Nephron (organoid): Measurements from ENCODE around the gene MAP2K4.

Experiments
- H3K27ac Mint-ChIP-seq, 3 experiments: 2 replicates each; pipeline ENCODE4 v1.8.0; 2020; ENCODE audit warnings: mixed read lengths in 3 of 3, mild to moderate bottlenecking in 2 of 3, moderate library complexity in 1 of 3
- H3K27me3 Mint-ChIP-seq: 2 replicates; pipeline ENCODE4 v1.8.0; 2021; ENCODE audit warnings: low read depth, mild to moderate bottlenecking, moderate library complexity, mixed read lengths
- H3K36me3 Mint-ChIP-seq: 2 replicates; pipeline ENCODE4 v1.8.0; 2020; ENCODE audit warnings: low read depth, mixed read lengths
- H3K4me1 Mint-ChIP-seq: 2 replicates; pipeline ENCODE4 v1.8.0; 2020; ENCODE audit warnings: mixed read lengths
- H3K4me3 Mint-ChIP-seq, 3 experiments: 2 replicates each; pipeline ENCODE4 v1.8.0; 2020; ENCODE audit warnings: mild to moderate bottlenecking in 3 of 3, mixed read lengths in 3 of 3, moderate library complexity in 2 of 3
- H3K9me3 Mint-ChIP-seq: 2 replicates; pipeline ENCODE4 v1.8.0; 2020; ENCODE audit warnings: mixed read lengths
- CTCF ChIP-seq, 3 experiments: fragments of 200-600 bp; sonication (generic); IDR thresholded peaks; one replicate each; pipeline ENCODE4 v1.5.0; 2021; ENCODE audit warnings: antibody characterized with exemption in 3 of 3; ENCODE audit not compliant: unreplicated experiment in 3 of 3

The MAP2K4 gene

GRCh38 chr17:12122075-12122474 is 101.4 kb downstream of the MAP2K4 start:
- H3K27me3 Mint-ChIP-seq: no peaks in the 10 kb centered on the region
- H3K4me3 Mint-ChIP-seq: no peak overlapping the region
- H3K36me3 Mint-ChIP-seq: peaks cover 76% of the 10 kb centered on the region
- no peaks in the 10 kb centered on the region for H3K9me3 Mint-ChIP-seq
- H3K27ac Mint-ChIP-seq: no peak overlapping the region
- H3K4me1 Mint-ChIP-seq: no peaks in the 10 kb centered on the region
- TF ChIP-seq CTCF (IDR thresholded peaks at IDR 0.05; ENCODE audit: unreplicated experiment in 3 of 3): no peak

- Mint-ChIP-seq H3K27me3 (no peaks in the 10 kb centered on the region), H3K4me3 (no peak overlapping the region), H3K27ac (no peak overlapping the region), H3K9me3 (no peaks in the 10 kb centered on the region), H3K36me3 (peaks cover 85% of the 10 kb centered on the region), H3K4me1 (no peaks in the 10 kb centered on the region)
- no peak for TF ChIP-seq CTCF (IDR thresholded peaks at IDR 0.05; ENCODE audit: unreplicated experiment in 3 of 3)
Observed at GRCh38 chr17:12127177-12127576, 106.5 kb downstream of the MAP2K4 start.

DNA sequence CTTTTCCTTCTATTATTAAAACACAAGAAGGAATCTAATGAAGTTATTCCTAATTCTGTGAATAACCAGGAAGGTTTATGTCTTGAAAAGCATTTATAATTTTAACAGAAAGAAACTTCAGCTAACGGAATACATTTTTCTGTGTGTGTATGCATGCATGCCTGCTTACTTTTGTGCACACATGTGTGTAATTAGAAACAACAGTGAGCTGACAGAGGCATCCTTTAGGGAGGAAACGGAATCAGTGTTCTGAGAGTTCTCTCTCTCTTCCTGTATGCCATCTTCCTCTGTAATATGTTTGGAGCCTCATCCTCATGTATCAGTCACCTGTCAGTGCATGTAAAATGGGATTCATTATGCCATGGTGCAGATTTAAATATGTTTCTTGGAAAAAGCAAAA is 107.0 kb downstream of the MAP2K4 start:
- Mint-ChIP-seq H3K4me1 (no peaks in the 10 kb centered on the region), H3K27ac (no peak overlapping the region), H3K27me3 (no peaks in the 10 kb centered on the region), H3K36me3 (peaks cover 88% of the 10 kb centered on the region), H3K4me3 (no peak overlapping the region), H3K9me3 (no peaks in the 10 kb centered on the region)
- TF ChIP-seq CTCF (IDR thresholded peaks at IDR 0.05; ENCODE audit: unreplicated experiment in 3 of 3): no peak

DNA sequence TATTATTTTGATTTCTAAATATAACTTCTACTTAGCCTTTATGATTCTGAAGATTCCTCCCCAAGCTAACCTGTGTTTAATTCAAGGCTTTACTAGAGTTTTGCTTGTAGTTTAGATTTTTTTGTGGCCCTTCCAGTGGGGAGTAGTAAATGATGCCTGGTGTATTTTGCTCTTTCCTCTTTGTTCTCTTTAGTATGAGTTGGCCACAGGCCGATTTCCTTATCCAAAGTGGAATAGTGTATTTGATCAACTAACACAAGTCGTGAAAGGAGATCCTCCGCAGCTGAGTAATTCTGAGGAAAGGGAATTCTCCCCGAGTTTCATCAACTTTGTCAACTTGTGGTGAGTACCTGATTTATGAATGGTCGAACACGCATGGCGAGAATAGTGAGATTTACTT is 108.3 kb downstream of the MAP2K4 start:
- Mint-ChIP-seq H3K27me3 (no peaks in the 10 kb centered on the region), H3K36me3 (peaks cover 83% of the 10 kb centered on the region), H3K27ac (no peak overlapping the region), H3K4me3 (no peak overlapping the region), H3K9me3 (no peaks in the 10 kb centered on the region), H3K4me1 (no peaks in the 10 kb centered on the region)
- TF ChIP-seq CTCF (IDR thresholded peaks at IDR 0.05; ENCODE audit: unreplicated experiment in 3 of 3): no peak

DNA sequence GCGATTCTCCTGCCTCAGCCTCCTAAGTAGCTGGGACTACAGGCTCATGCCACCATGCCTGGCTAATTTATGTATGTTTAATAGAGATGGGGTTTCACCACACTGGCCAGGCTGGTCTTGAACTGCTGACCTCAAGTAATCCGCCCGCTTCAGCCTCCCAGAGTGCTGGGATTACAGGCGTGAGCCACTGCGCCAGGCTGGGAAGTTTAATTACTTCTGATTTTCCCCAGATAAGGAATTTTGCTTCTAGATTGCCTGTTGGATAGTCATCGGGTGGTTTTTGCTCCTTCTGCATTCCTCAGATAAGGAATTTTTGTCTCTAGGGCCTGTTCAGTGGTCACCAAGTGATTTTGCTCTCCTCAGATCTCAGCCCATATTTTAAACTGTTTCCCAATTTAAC is 112.5 kb downstream of the MAP2K4 start:
- TF ChIP-seq CTCF (IDR thresholded peaks at IDR 0.05; ENCODE audit: unreplicated experiment in 3 of 3): no peak
- peaks cover 26% of the 10 kb centered on the region for H3K9me3 Mint-ChIP-seq
- H3K4me1 Mint-ChIP-seq: no peaks in the 10 kb centered on the region
- no peak overlapping the region for H3K27ac Mint-ChIP-seq
- no peaks in the 10 kb centered on the region for H3K27me3 Mint-ChIP-seq
- no peak overlapping the region for H3K4me3 Mint-ChIP-seq
- H3K36me3 Mint-ChIP-seq: peaks cover 86% of the 10 kb centered on the region

DNA sequence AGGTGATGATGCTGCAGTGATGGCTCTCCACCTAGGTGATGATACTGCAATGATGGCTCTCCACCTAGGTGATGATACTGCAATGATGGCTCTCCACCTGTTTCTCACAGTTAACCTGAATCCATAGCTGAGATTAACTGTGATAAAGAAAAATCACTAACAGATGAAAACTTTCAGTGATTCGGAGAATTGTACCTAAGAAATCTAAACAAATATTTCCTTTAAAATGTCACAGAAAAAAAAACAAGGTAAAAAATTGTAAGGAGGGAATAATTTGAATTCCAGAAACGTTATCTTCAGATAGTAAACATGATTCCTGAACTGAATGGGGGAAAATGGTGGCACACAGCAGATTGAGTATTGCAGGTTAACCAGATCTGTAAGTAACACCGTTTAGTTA is 113.4 kb downstream of the MAP2K4 start:
- no peak for TF ChIP-seq CTCF (IDR thresholded peaks at IDR 0.05; ENCODE audit: unreplicated experiment in 3 of 3)
- Mint-ChIP-seq H3K4me3 (no peak overlapping the region), H3K27me3 (no peaks in the 10 kb centered on the region), H3K4me1 (no peaks in the 10 kb centered on the region), H3K36me3 (peaks cover 88% of the 10 kb centered on the region), H3K9me3 (peaks cover 28% of the 10 kb centered on the region), H3K27ac (no peak overlapping the region)
